Ascending aorta (tissue), 2 donors: ENCODE data around the gene DNAH3. TPM values are rescaled to one million over a fixed set of nuclear protein-coding genes. Genes with fewer than 3 reads are reported as not detected.

ENCODE experiments used
- DNase-seq, 2 donors: peaks; one replicate each; pipeline ENCODE4 v3.0.0-alpha.2; 2019; ENCODE audit warnings: low spot score in 2 of 2
- H3K27ac ChIP-seq, 2 donors: fragments of 200-600 bp; sonication (generic); one replicate each; pipeline ENCODE4 v1.5.1; 2016 to 2017; ENCODE audit warnings: mild to moderate bottlenecking in 1 of 2
- H3K27me3 ChIP-seq: fragments of 200-600 bp; sonication (generic); one replicate; pipeline ENCODE4 v1.5.1; 2017
- H3K36me3 ChIP-seq, 2 donors: fragments of 200-600 bp; sonication (generic); one replicate each; pipeline ENCODE4 v1.5.1; 2016
- H3K4me1 ChIP-seq, 2 donors: fragments of 200-600 bp; sonication (generic); one replicate each; pipeline ENCODE4 v1.5.1; 2016 to 2017; ENCODE audit warnings: mild to moderate bottlenecking in 1 of 2
- H3K4me3 ChIP-seq, 2 donors: fragments of 200-600 bp; sonication (generic); one replicate each; pipeline ENCODE4 v1.5.1; 2016 to 2017; ENCODE audit warnings: mild to moderate bottlenecking in 1 of 2
- H3K9me3 ChIP-seq, 2 donors: fragments of 200-600 bp; sonication (generic); one replicate each; pipeline ENCODE4 v1.5.1; 2016
- intact Hi-C: fragments of 100-400 bp; cut with DNase I; formaldehyde crosslinking; loops from one replicate; pipeline ENCODE4 v1.15.1; 2023
- total RNA-seq: library from RNA; depleted of rRNA; stranded (reverse); fragments of >200 nt; gene quantifications from one replicate; pipeline ENCODE4 v1.1.0, GENCODE V29; 2016
- TF ChIP-seq, protein P1 (sequence below), 3 experiments: fragments of 200-600 bp in 2 of 3; fragments of 450-650 bp in 1 of 3; sonication (generic) in 2 of 3; IDR thresholded peaks; one replicate each; pipeline ENCODE4 v1.5.1; 2016 to 2019; ENCODE audit warnings: antibody characterized with exemption in 3 of 3, mild to moderate bottlenecking in 1 of 3, moderate library complexity in 1 of 3

DNAH3 gene
- total RNA-seq, 1 donor from 2014 or later = 0.32 TPM

DNA sequence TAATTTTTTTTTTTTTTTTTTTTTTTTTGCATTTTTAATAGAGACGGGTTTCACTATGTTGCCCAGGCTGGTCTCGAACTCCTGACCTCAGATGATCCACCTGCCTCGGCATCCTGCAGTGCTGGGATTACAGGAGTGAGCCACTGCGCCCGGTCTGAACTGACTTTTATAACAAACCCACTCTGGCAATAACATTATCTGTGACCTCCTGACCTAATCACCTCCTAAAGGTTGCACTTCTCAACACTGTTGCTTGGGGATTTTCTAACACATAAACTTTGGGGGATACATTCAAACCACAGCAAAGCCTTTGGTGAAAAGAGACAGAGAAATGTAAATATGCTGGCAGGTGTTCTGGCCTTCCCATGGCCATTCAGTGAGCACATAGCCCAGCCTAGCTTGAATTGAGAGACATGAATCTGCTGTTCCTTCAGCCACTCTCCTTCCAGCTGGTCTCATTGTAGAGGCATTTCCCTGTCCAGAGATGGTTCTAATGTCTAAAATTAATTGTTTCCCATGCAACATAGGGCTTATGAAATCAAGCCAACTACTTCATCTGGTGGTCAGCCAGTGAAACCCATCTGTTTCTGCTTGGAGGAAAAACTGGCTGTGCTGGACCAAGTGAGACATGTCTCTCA lies 221.8 kb downstream of the DNAH3 start:
- peaks cover 6 to 14% of the 10 kb centered on the region in 2 donors for H3K4me1 ChIP-seq
- intact Hi-C loops = no loop called here
- H3K4me3 ChIP-seq = no peak overlapping the region
- H3K27me3 ChIP-seq = no peaks in the 10 kb centered on the region
- H3K9me3 ChIP-seq = no peaks in the 10 kb centered on the region
- H3K27ac ChIP-seq = no peak overlapping the region
- DNase-seq = no peak
- H3K36me3 ChIP-seq = peaks cover 6 to 8% of the 10 kb centered on the region in 2 donors
- TF ChIP-seq, protein P1, sequence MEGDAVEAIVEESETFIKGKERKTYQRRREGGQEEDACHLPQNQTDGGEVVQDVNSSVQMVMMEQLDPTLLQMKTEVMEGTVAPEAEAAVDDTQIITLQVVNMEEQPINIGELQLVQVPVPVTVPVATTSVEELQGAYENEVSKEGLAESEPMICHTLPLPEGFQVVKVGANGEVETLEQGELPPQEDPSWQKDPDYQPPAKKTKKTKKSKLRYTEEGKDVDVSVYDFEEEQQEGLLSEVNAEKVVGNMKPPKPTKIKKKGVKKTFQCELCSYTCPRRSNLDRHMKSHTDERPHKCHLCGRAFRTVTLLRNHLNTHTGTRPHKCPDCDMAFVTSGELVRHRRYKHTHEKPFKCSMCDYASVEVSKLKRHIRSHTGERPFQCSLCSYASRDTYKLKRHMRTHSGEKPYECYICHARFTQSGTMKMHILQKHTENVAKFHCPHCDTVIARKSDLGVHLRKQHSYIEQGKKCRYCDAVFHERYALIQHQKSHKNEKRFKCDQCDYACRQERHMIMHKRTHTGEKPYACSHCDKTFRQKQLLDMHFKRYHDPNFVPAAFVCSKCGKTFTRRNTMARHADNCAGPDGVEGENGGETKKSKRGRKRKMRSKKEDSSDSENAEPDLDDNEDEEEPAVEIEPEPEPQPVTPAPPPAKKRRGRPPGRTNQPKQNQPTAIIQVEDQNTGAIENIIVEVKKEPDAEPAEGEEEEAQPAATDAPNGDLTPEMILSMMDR (IDR thresholded peaks at IDR 0.05) = no peak

DNA sequence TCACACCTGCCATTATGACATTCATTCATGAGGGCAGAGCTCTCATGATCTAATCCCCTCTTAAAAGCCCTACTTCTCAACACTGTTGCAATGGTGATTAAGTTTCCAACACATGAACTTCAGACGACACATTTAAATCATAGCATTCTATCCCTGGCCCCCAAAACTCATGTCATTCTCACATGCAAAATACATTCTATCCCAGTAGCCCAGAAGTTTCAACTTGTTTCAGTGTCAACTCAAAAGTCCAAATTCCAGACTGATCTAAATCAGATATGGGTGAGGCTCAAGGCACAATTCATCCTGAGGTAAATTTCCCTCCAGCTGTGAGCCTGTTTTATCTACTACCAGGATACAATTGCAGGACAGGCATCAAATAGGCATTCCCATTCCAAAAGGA lies 224.9 kb downstream of the DNAH3 start:
- Histone ChIP-seq H3K27me3 (no peaks in the 10 kb centered on the region), H3K4me3 (no peak overlapping the region), H3K36me3 (peaks cover 6 to 20% of the 10 kb centered on the region in 2 donors), H3K27ac (no peak overlapping the region), H3K4me1 (peaks cover 6 to 9% of the 10 kb centered on the region in 2 donors), H3K9me3 (no peaks in the 10 kb centered on the region)
- DNase-seq = no peak
- intact Hi-C loops = no loop called here
- TF ChIP-seq, protein P1 (IDR thresholded peaks at IDR 0.05) = no peak

DNA sequence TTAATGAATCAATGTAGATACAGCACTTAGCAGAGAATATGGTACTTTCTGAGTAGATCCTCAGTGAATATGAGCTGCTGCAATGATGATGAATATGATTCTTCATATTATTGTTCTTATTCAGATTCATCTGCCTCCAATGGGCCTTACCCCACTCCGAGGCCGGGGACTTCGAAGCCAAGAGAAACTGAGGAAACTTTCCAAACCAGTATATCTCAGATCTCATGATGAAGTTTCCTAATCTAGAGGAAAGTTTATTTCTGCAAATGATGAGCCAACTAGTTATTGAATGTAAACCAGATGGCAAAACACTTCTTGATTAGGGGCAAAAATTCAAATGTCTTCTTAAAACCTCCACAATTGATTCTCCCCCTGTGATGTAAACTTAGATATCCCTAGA lies 226.8 kb downstream of the DNAH3 start:
- DNase-seq = no peak
- intact Hi-C loops = no loop called here

DNA sequence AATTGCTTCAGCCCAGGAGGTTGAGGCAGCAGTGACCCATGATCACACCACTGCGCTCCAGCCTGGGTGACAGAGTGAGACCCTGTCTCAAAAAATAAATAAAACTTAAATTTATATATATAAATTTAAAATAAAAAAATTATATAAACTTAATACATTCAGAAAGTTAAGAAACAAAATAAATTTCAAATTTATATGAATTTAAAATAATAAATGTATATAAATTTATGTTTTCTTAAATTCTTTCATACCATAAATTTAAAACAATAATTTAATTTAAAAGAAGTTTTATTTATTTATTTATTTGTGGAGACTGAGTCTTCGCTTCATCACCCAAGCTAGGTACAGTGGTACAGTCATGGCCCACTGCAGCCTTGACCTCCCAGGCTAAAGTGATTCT lies 229.8 kb downstream of the DNAH3 start:
- Histone ChIP-seq H3K27ac (no peak overlapping the region), H3K27me3 (no peaks in the 10 kb centered on the region), H3K36me3 (peaks cover 9 to 20% of the 10 kb centered on the region in 2 donors), H3K4me3 (no peak overlapping the region), H3K9me3 (no peaks in the 10 kb centered on the region), H3K4me1 (no peaks in the 10 kb centered on the region)
- TF ChIP-seq, protein P1 (IDR thresholded peaks at IDR 0.05) = no peak
- intact Hi-C loops = no loop called here
- no peak for DNase-seq

More for the DNA sequence above, 226.8 kb downstream of the DNAH3 start:
- no peaks in the 10 kb centered on the region for H3K27me3 ChIP-seq
- TF ChIP-seq, protein P1 (IDR thresholded peaks at IDR 0.05) = no peak
- H3K27ac ChIP-seq = no peak overlapping the region
- no peaks in the 10 kb centered on the region for H3K9me3 ChIP-seq
- no peak overlapping the region for H3K4me3 ChIP-seq
- H3K4me1 ChIP-seq = no peaks in the 10 kb centered on the region
- H3K36me3 ChIP-seq = peaks cover 9 to 20% of the 10 kb centered on the region in 2 donors

DNA sequence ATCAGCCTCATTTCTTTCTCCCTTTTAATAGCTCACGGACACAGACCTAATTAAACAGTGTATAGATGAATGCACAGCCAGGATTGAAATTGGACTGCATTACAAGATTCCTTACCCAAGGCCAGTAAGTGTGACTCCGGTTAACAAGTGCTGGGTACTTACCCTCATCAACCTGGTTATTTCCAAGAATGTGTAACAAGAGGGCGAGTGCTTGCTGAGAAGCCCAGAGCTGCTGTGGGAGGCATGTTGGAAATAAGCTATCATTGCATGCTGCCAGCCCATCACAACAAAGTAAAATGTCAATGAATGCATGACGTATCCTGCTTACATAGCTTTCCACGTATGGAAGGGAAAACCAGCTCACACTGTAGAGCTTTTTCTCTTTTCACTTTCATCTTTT lies 230.6 kb downstream of the DNAH3 start:
- Histone ChIP-seq H3K4me3 (no peak overlapping the region), H3K9me3 (no peaks in the 10 kb centered on the region), H3K27me3 (no peaks in the 10 kb centered on the region), H3K4me1 (no peaks in the 10 kb centered on the region), H3K27ac (no peak overlapping the region), H3K36me3 (peaks cover 4 to 20% of the 10 kb centered on the region in 2 donors)
- TF ChIP-seq, protein P1 (IDR thresholded peaks at IDR 0.05) = no peak
- intact Hi-C loops = no loop called here
- DNase-seq = no peak
